Lower leg skin (tissue), 3 donors: Measurements from ENCODE around the gene DNAAF8.

Source experiments
- POLR2A ChIP-seq, 2 donors: fragments of 450-650 bp; IDR thresholded peaks; one replicate each; pipeline ENCODE4 v1.6.1; 2016 to 2017; ENCODE audit warnings: antibody characterized with exemption in 2 of 2, mild to moderate bottlenecking in 1 of 2, moderate library complexity in 1 of 2
- TF ChIP-seq, protein P1 (sequence below), 3 donors: fragments of 450-650 bp; IDR thresholded peaks; one replicate each; pipeline ENCODE4 v1.5.1; 2016; ENCODE audit warnings: antibody characterized with exemption in 3 of 3, mild to moderate bottlenecking in 3 of 3, moderate library complexity in 2 of 3

DNA sequence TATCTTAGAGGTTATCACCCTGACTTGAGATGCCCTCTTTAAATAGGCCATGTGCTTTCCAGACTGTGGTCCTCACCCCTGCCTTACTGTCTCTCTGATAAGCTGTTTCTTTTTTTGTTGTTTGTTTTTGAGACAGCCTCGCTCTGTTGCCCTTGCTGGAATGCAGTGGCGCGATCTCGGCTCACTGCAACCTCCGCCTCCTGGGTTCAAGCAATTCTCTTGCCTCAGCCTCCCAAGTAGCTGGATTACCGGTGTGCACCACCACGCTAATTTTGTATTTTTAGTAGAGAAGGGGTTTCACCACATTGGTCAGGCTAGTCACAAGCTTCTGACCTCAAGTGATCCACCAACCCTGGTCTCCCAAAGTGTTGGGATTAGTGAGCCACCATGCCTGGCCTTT is 54.6 kb downstream of the DNAAF8 start:
- TF ChIP-seq POLR2A (IDR thresholded peaks at IDR 0.05), result no peak
- TF ChIP-seq, protein P1, sequence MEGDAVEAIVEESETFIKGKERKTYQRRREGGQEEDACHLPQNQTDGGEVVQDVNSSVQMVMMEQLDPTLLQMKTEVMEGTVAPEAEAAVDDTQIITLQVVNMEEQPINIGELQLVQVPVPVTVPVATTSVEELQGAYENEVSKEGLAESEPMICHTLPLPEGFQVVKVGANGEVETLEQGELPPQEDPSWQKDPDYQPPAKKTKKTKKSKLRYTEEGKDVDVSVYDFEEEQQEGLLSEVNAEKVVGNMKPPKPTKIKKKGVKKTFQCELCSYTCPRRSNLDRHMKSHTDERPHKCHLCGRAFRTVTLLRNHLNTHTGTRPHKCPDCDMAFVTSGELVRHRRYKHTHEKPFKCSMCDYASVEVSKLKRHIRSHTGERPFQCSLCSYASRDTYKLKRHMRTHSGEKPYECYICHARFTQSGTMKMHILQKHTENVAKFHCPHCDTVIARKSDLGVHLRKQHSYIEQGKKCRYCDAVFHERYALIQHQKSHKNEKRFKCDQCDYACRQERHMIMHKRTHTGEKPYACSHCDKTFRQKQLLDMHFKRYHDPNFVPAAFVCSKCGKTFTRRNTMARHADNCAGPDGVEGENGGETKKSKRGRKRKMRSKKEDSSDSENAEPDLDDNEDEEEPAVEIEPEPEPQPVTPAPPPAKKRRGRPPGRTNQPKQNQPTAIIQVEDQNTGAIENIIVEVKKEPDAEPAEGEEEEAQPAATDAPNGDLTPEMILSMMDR (IDR thresholded peaks at IDR 0.05), result no peak
